Stomach (tissue), 4 donors: ENCODE measurements around the gene WDR27.

Experiments used
- CTCF ChIP-seq, 7 experiments: fragments of 450-650 bp in 4 of 7; fragments of 200-600 bp in 3 of 7; sonication (generic) in 3 of 7; IDR thresholded peaks; one replicate each; pipeline ENCODE4 v1.5.1; 2016 to 2019; ENCODE audit warnings: antibody characterized with exemption in 7 of 7, control low read depth in 2 of 7, mild to moderate bottlenecking in 1 of 7
- EP300 ChIP-seq: sonication (generic); formaldehyde crosslinking; IDR thresholded peaks from one replicate; pipeline ENCODE4 v1.6.1; 2017; ENCODE audit warnings: antibody characterized with exemption

DNA sequence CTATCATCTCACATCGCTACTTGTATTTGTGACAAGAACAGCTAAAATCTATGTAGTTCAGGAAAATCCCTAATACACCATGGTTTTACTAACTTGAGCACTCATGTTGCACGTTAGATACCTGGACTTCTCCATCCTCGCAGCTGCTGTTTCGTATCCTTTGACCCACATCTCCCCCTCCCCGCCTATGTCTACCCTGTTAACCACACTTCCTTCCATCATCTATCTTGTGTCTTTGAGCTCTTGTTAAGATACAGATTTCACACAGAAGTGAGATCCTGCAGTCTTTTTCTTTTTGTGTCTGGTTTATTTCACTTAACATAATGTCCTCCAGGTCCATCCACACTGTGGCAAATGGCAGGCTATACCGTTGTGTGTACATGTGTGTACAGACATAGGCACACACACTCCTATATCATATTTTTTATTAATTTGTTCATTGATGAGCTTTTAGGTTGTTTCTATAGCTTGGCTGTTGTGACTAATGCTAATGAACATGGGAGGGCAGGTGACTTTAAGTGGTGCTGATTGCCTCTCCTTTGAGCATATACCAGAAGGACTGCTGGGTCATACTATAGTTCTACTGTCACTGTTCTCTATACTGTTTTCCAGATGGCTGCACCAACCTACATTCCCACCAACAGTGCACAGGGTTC, 117.8 kb downstream of the WDR27 start:
- TF ChIP-seq CTCF (IDR thresholded peaks at IDR 0.05): no peak
- TF ChIP-seq EP300: no peak
